ENCODE measurements around the gene LGI4.

The LGI4 gene

DNA sequence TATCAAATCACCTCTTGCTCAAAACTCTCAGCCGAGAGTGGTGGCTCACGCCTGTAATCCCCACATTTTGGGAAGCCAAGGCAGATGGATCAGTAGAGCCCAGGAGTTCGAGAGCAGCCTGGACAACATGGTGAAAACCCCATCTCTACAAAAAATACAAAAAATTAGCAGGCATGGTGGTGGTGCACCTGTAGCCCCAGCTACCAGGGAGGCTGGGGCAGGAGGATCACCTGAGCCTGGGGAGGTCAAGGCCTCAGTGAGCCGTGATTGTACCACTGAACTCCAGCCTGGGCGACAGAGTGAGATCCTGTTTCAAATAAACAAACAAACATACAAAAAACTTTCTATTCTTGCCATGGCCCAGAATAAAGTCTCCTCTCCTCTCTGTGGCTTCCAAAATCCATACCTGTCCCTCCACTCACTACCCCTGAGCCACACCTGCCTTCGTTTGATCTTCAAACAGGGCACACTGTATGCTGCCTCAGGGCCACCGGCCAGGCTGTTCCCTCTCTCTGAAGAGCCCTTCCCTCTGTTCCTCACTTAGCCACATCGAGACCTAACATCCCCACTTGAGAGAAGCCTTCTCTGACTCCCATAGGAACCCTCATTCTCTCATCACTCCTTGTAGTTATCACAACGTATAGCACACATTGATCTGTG lies 6.3 kb downstream of the LGI4 start:
- DNase-seq (ENCODE audit: low read depth), result no peak
- no peak for TF ChIP-seq CTCF (IDR thresholded peaks at IDR 0.05; ENCODE audit: low read depth, low read length, missing control alignments)
- no peak overlapping the region for H3K4me3 ChIP-seq (ENCODE audit: low read depth, low read length)
- in situ Hi-C loops (cut with HindIII; ENCODE audit: low sequenced_read_pairs), result no loop called here

GRCh38 chr19:35127871-35128270 lies 7.0 kb downstream of the LGI4 start:
- TF ChIP-seq CTCF (IDR thresholded peaks at IDR 0.05; ENCODE audit: low read depth, low read length, missing control alignments), result no peak
- in situ Hi-C loops (cut with HindIII; ENCODE audit: low sequenced_read_pairs), result no loop called here
- no peak for DNase-seq (ENCODE audit: low read depth)
- no peak overlapping the region for H3K4me3 ChIP-seq (ENCODE audit: low read depth, low read length)

DNA sequence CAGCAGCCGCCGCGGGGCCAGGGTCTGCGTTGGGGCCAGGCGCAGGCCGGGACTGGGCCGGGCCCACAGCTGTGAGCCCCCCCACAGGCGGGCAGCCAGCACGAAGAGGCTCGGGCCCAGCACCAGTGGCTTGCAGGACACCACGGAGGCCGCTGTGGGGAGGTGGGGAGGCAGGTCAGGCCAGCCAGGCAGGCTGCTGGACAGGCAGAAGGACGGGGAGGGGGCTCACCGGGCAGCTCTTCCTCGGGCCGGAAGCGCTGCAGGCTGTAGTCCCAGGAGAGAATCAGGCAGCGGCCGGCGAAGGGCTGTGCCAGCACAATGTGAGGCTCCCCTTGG lies 8.3 kb downstream of the LGI4 start:
- in situ Hi-C loops (cut with HindIII; ENCODE audit: low sequenced_read_pairs), result no loop called here

GRCh38 chr19:35125749-35126623 lies 8.9 kb downstream of the LGI4 start:
- TF ChIP-seq CTCF (IDR thresholded peaks at IDR 0.05; ENCODE audit: low read depth, low read length, missing control alignments), result no peak
- no peak overlapping the region for H3K4me3 ChIP-seq (ENCODE audit: low read depth, low read length)
- in situ Hi-C loops (cut with HindIII; ENCODE audit: low sequenced_read_pairs), result no loop called here
- no peak for DNase-seq (ENCODE audit: low read depth)

More for the DNA sequence above, 8.3 kb downstream of the LGI4 start:
- H3K4me3 ChIP-seq (ENCODE audit: low read depth, low read length), result no peak overlapping the region
- DNase-seq (ENCODE audit: low read depth), result no peak
- TF ChIP-seq CTCF (IDR thresholded peaks at IDR 0.05; ENCODE audit: low read depth, low read length, missing control alignments), result no peak

DNA sequence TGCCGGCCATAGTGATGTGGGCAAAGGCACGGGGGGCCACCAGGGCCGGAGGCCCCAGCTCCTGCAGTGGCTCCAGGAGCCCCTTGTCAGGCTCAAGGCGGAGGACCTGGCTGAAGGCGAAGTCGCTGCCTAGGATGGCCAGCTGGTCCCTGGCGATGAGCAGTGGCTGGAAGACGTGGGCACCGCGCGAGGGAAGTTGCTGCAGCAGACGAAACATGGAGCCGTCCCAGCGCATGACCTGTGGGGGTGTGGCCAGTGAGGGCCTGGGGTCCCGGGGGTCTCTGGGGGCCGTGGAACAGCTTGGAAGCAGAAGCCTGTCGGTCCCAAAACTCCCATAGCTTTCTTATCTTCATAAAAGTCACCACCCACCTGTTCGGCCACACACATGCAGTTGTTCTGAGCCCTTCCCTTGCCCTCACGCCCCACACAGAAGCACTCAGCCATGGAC lies 9.6 kb downstream of the LGI4 start:
- TF ChIP-seq CTCF (IDR thresholded peaks at IDR 0.05; ENCODE audit: low read depth, low read length, missing control alignments), result no peak
- no peak overlapping the region for H3K4me3 ChIP-seq (ENCODE audit: low read depth, low read length)
- in situ Hi-C loops (cut with HindIII; ENCODE audit: low sequenced_read_pairs), result no loop called here
- DNase-seq (ENCODE audit: low read depth), result no peak

DNA sequence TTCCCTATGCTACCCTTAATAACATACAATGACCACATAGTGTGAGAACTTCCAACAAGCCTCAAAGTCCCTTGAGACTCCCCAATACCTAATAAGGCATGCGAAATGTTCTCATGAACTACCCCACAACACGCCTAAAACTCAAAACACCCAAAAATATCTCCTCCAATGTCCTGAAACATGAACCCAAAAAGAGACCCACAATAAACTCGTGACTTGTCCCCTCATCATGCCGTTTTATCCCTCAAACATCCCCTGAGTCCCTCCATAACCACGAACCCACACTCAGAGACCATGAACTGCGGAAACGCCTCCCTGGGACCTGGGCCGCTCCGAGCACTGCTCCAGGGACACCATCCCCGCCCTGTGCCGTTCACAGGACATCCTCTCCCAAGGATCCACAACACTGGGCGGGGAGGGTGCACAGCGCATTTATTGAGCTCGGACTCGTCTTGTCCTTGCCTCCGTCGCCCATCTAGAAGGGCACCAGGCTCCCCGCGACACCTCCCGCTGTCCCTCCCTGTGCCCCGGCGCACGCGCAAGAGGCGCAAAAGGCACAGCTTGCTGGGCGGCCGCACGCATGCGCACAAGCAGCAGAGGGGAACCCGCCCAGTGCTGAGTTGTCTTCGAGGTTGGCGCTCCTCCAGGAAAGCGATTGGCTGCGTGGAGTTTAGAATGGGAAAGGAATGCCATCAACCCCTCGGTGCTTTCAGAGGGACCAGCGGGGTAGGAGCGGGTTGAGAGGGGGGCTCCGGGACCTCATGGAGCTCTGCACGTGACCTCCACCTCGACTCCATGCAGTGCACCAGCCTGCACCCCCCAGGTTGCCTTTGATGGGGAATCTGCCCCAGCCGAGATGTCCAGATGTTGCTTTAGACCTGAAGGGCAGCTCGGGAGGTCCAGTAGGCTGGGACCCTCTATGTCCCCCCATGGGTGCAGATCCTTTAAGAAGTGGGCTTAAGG lies 10.5 kb downstream of the LGI4 start:
- no peak for TF ChIP-seq CTCF (IDR thresholded peaks at IDR 0.05; ENCODE audit: low read depth, low read length, missing control alignments)
- peak; percentile 65 for DNase-seq (ENCODE audit: low read depth)
- in situ Hi-C loops (cut with HindIII; ENCODE audit: low sequenced_read_pairs), result no loop called here
- peak overlapping the region; percentile 47 for H3K4me3 ChIP-seq (ENCODE audit: low read depth, low read length)

Data from astrocyte of the cerebellum (primary cell).